GM12878 (cell line): Measurements from ENCODE around the gene NMRK2. TPM values are rescaled to one million over a fixed set of nuclear protein-coding genes. Genes with fewer than 3 reads are reported as not detected.

Experiments used
- ATAC-seq: fragments of 200-7000 bp; cut with Tn5 transposase; 3 replicates; pipeline ENCODE4 v1.9.1; 2020; ENCODE audit warnings: mild to moderate bottlenecking, moderate library complexity
- BruUV-seq: library from RNA; stranded (reverse); fragments of 400-500 nt; replicated peaks from 2 replicates; lab custom pipeline; 2021; lab: Mats Ljungman, UMichigan
- CTCF ChIA-PET: fragments of 300-600 bp; sonication (Branson Sonifier 250); formaldehyde crosslinking; extraction: SDS; loops from one replicate; lab custom pipeline; 2021; ENCODE audit warnings: inconsistent platforms; lab: Yijun Ruan, JAX
- POLR2A ChIA-PET: fragments of 350-600 bp; formaldehyde crosslinking; extraction: SDS; loops from one replicate; lab custom pipeline; 2021; ENCODE audit warnings: inconsistent platforms; lab: Charles Lee
- RAD21 ChIA-PET: fragments of 300-600 bp; sonication (Branson Sonifier 250); formaldehyde crosslinking; loops from one replicate; lab custom pipeline; 2023; ENCODE audit warnings: antibody characterized with exemption; ENCODE audit not compliant: unreplicated experiment; lab: Charles Lee
- SMC1A ChIA-PET: fragments of 300-600 bp; sonication (Branson Sonifier 250); formaldehyde crosslinking; loops from one replicate; lab custom pipeline; 2023; ENCODE audit not compliant: unreplicated experiment, uncharacterized antibody; lab: Charles Lee
- DNase-seq: peaks from one replicate; pipeline ENCODE4 v3.0.0-alpha.2; 2011; ENCODE audit warnings: low read depth, low spot score
- FAIRE-seq: peaks from 3 replicates; lab custom pipeline; 2011; peaks lifted over from hg19 to GRCh38; lab: Jason Lieb, UNC
- H2AFZ ChIP-seq: 2 replicates; pipeline ENCODE4 v1.6.0; 2011; ENCODE audit warnings: low read depth, low read length, control low read depth; ENCODE audit not compliant: control insufficient read depth
- H3K27ac ChIP-seq: 2 replicates; pipeline ENCODE4 v1.5.1; 2011; ENCODE audit warnings: control low read depth; ENCODE audit not compliant: control insufficient read depth, insufficient read depth
- H3K27me3 ChIP-seq, 2 experiments: replicated peaks in 1 of 2; 2 replicates each; pipeline versions ENCODE4 v1.6.0 to v1.6.1; 2011; ENCODE audit warnings: low read length in 1 of 2; ENCODE audit not compliant: control insufficient read depth in 2 of 2, insufficient read depth in 2 of 2
- H3K36me3 ChIP-seq, 2 experiments: 2 replicates each; pipeline ENCODE4 v1.5.1; 2011; ENCODE audit warnings: low read length in 1 of 2; ENCODE audit not compliant: control insufficient read depth in 2 of 2, insufficient read depth in 2 of 2
- H3K4me1 ChIP-seq: 2 replicates; pipeline ENCODE4 v1.6.1; 2011; ENCODE audit warnings: mild to moderate bottlenecking, low read length, moderate library complexity, mixed read lengths; ENCODE audit not compliant: control insufficient read depth, insufficient read depth
- H3K4me2 ChIP-seq: 2 replicates; pipeline ENCODE4 v1.6.0; 2011; ENCODE audit warnings: control low read depth; ENCODE audit not compliant: control insufficient read depth, insufficient read depth
- H3K4me3 ChIP-seq: fragments of 200-600 bp; sonication (generic); 2 replicates; pipeline ENCODE4 v1.5.1; 2016
- H3K79me2 ChIP-seq: 2 replicates; pipeline ENCODE4 v1.6.0; 2011; ENCODE audit warnings: low read length; ENCODE audit not compliant: control insufficient read depth, insufficient read depth
- H3K9ac ChIP-seq: 2 replicates; pipeline ENCODE4 v1.8.0; 2011; ENCODE audit warnings: low read length, control low read depth, mixed read lengths; ENCODE audit not compliant: control insufficient read depth, insufficient read depth
- H3K9me3 ChIP-seq: replicated peaks from 3 replicates; pipeline ENCODE4 v1.5.1; 2011; ENCODE audit warnings: mild to moderate bottlenecking, low read length; ENCODE audit not compliant: control insufficient read depth, insufficient read depth
- H4K20me1 ChIP-seq: 2 replicates; pipeline ENCODE4 v1.6.0; 2011; ENCODE audit not compliant: control insufficient read depth, insufficient read depth
- ATF7 ChIP-seq: fragments of 450-650 bp; IDR thresholded peaks from 2 replicates; pipeline ENCODE4 v1.6.1; 2016; ENCODE audit warnings: low read depth, mild to moderate bottlenecking
- CEBPZ ChIP-seq: fragments of 150-350 bp; IDR thresholded peaks from 2 replicates; pipeline ENCODE4 v1.6.1; 2016; ENCODE audit warnings: low read depth, low read length
- CUX1 ChIP-seq: IDR thresholded peaks from 2 replicates; pipeline ENCODE4 v1.6.1; 2012; ENCODE audit warnings: improper control_type of control experiment, low read depth, low read length; ENCODE audit not compliant: insufficient replicate concordance
- ESRRA ChIP-seq: IDR thresholded peaks from 2 replicates; pipeline ENCODE4 v1.6.1; 2012; ENCODE audit warnings: mild to moderate bottlenecking, low read length, improper control_type of control experiment
- FOS ChIP-seq: IDR thresholded peaks from 3 replicates; pipeline ENCODE4 v1.6.1; 2011; ENCODE audit warnings: borderline replicate concordance; ENCODE audit not compliant: insufficient read length; ENCODE audit errors: extremely low read depth
- KLF5 ChIP-seq: fragments of 450-650 bp; IDR thresholded peaks from 2 replicates; pipeline ENCODE4 v1.6.1; 2014; ENCODE audit warnings: mild to moderate bottlenecking; ENCODE audit not compliant: partially characterized antibody
- NFIC ChIP-seq: IDR thresholded peaks from 2 replicates; pipeline ENCODE4 v1.6.1; 2012; ENCODE audit warnings: low read depth, mild to moderate bottlenecking, inconsistent platforms, low read length, moderate library complexity
- PBX3 ChIP-seq: IDR thresholded peaks from 2 replicates; pipeline ENCODE4 v1.6.1; 2011; ENCODE audit warnings: mild to moderate bottlenecking, low read depth, low read length, moderate library complexity; ENCODE audit not compliant: insufficient replicate concordance
- RBBP5 ChIP-seq: fragments of 200-600 bp; sonication (generic); conservative IDR thresholded peaks from 2 replicates; pipeline ENCODE4 v1.6.1; 2016
- RELB ChIP-seq: fragments of 450-650 bp; IDR thresholded peaks from 2 replicates; pipeline ENCODE4 v1.6.1; 2017; ENCODE audit warnings: low read depth, mild to moderate bottlenecking, moderate library complexity
- RFX5 ChIP-seq: IDR thresholded peaks from 2 replicates; pipeline ENCODE4 v1.6.1; 2011; ENCODE audit warnings: low read depth, low read length, improper control_type of control experiment
- ZNF622 ChIP-seq: fragments of 450-650 bp; IDR thresholded peaks from 2 replicates; pipeline ENCODE4 v1.6.1; 2017; ENCODE audit warnings: mild to moderate bottlenecking, inconsistent platforms
- ZZZ3 ChIP-seq: IDR thresholded peaks from 2 replicates; pipeline ENCODE4 v1.6.1; 2011; ENCODE audit warnings: low read depth; ENCODE audit not compliant: control insufficient read depth, insufficient read length
- WGBS: methylation state at CpG from one replicate; pipeline ENCODE4 v1.1.6; 2016; ENCODE audit warnings: low lambda C conversion rate; ENCODE audit not compliant: insufficient replicate concordance, insufficient coverage; ENCODE audit errors: missing lambda C conversion rate; 5-methylcytosine and 5-hydroxymethylcytosine counted together
- in situ Hi-C: fragments of 300-500 bp; cut with MboI; formaldehyde crosslinking; loops from 9 replicates; pipeline ENCODE4 v1.14.3; 2018; ENCODE audit warnings: mixed read lengths
- intact Hi-C: fragments of 100-400 bp; cut with micrococcal nuclease; formaldehyde crosslinking; loops from one replicate; pipeline ENCODE4 v1.14.2; 2022; ENCODE audit not compliant: unreplicated experiment
- polyA plus RNA-seq, 11 experiments: library from polyadenylated mRNA; depleted of rRNA in 4 of 11; unstranded in 6 of 11; stranded (reverse) in 5 of 11; fragments of >200 nt; fragmentation: Nextera tagmentation in 4 of 11; fragmentation: Illumina TruSeq in 1 of 11; extraction: Ambion mirVana in 4 of 11; extraction: Trizol in 1 of 11; gene quantifications; 1 replicate in 1 of 11; 2 replicates in 10 of 11; pipeline versions ENCODE4 v1.2.1 to v1.2.3, GENCODE V29; 2011 to 2016; ENCODE audit warnings: inconsistent platforms in 2 of 11, missing spikeins in 2 of 11, low read depth in 1 of 11
- total RNA-seq, 4 experiments: library from RNA; depleted of rRNA in 3 of 4; stranded (reverse); fragments of >200 nt in 3 of 4; fragmentation: Illumina TruSeq in 1 of 4; extraction: Trizol in 1 of 4; gene quantifications; 2 replicates each; pipeline versions ENCODE4 v1.2.1 to v1.2.3, GENCODE V29; 2013 to 2021

The NMRK2 gene
- total and polyA plus RNA-seq, 10 of the 15 experiments (the other 5 are each of a cell fraction or from before 2014, with no cell fraction given) = 0.14 to 0.15 TPM; not detected in 8

- no peak for DNase-seq
- H3K4me3 ChIP-seq = no peak overlapping the region
- TF ChIP-seq ESRRA = no peak
- TF ChIP-seq ZZZ3 = no peak
- TF ChIP-seq CUX1 = no peak
- no peak for TF ChIP-seq PBX3
- no peak for TF ChIP-seq KLF5
- no peak for TF ChIP-seq RFX5
- no peak for TF ChIP-seq CEBPZ
- no peak for TF ChIP-seq FOS
- TF ChIP-seq ZNF622 = no peak
- TF ChIP-seq ATF7 = no peak
- no peak for TF ChIP-seq RBBP5
- no peak for TF ChIP-seq RELB
- TF ChIP-seq NFIC = no peak
- H2AFZ ChIP-seq = no peak overlapping the region
- H3K9ac ChIP-seq = no peak overlapping the region
- CTCF ChIA-PET = no interaction called here
- WGBS = 67% methylated on average over 17 of the region's 17 CpGs
- SMC1A ChIA-PET = no interaction called here
- H3K36me3 ChIP-seq = no peaks in the 10 kb centered on the region
- H4K20me1 ChIP-seq = no peaks in the 10 kb centered on the region
- no peak overlapping the region for H3K4me2 ChIP-seq
- POLR2A ChIA-PET = interaction anchor here (0.6 kb wide), 1 partner anchor 117 kb away, joined by 4 read pairs; no protein-coding TSS in a partner anchor
- H3K27ac ChIP-seq = no peak overlapping the region
- in situ Hi-C loops (no loop called here), intact Hi-C loops (no loop called here)
- H3K27me3 ChIP-seq = no peaks in the 10 kb centered on the region; a peak in 1 of 4 replicates
- no peaks in the 10 kb centered on the region for H3K79me2 ChIP-seq
- no peaks in the 10 kb centered on the region for H3K9me3 ChIP-seq
- RAD21 ChIA-PET = no interaction called here
- ATAC-seq = no peak
- no peaks in the 10 kb centered on the region for H3K4me1 ChIP-seq
- BruUV-seq = no TSS peak
- no peak for FAIRE-seq
Measured at GRCh38 chr19:3890591-3890990, 42.3 kb upstream of the NMRK2 start.
